ENCODE results near the gene BIRC5.
A peak's percentile ranks its signal among the peaks of the same experiment; 100 is the strongest.
"Not testable (repeated sequence)": the region's sequence is repeated elsewhere in the genome, so short reads cannot be mapped to it uniquely, and the experiment has no call there.

Gene BIRC5

DNA sequence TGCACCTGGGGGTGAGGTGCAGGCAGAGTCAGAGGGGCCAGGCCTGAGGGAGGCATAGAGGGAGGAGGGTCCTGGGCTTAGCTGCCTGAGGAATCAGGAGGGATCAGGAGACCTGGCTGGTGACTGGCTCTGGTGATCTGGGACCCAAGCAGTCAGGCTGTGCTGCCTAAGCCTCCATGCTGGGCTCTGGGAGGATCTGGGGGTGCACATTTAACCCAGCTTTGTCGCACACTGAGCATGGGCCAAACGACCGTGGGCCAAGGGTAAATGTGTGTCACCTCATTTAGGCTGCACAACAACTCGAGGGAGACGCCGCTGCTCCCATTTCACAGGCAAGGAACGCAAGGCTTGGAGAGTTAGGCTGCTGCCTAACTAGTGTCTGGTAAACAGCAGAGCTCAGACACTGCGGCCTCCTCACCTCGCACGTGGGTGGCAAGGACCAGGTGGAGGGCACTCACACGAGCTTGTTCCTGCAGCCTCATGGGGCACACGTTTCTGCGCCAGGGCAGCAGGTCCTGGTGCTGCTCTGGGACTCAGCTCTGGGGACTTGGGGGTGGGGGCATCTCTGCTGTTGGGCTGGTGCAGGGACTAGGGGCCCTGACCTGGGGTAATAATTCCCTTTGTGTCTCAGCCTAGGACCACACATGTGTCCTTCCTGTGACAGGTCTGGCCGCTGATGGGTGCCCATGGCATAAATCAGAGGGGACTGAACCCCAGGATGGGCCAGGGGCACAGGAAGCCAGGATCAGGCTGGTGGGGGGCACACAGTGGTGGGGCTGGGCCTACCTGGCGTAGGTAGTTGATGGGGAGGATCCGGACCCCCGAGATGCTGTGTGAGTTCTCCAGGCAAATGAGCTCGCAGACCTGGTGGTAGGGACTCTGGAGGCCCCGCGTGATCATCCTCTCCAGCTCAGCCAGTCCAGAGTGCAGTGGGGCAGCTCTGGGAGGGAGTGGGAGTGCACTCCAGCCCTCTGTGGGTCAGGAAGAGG lies 36.1 kb downstream of the BIRC5 start:
- H3K4me3 ChIP-seq (replicated peaks; ENCODE audit: low read depth, low read length), result no peak overlapping the region
- TF ChIP-seq CTCF (IDR thresholded peaks at IDR 0.05; ENCODE audit: low read length, missing control alignments), result no peak
- DNase-seq (ENCODE audit: low read depth), result no peak

DNA sequence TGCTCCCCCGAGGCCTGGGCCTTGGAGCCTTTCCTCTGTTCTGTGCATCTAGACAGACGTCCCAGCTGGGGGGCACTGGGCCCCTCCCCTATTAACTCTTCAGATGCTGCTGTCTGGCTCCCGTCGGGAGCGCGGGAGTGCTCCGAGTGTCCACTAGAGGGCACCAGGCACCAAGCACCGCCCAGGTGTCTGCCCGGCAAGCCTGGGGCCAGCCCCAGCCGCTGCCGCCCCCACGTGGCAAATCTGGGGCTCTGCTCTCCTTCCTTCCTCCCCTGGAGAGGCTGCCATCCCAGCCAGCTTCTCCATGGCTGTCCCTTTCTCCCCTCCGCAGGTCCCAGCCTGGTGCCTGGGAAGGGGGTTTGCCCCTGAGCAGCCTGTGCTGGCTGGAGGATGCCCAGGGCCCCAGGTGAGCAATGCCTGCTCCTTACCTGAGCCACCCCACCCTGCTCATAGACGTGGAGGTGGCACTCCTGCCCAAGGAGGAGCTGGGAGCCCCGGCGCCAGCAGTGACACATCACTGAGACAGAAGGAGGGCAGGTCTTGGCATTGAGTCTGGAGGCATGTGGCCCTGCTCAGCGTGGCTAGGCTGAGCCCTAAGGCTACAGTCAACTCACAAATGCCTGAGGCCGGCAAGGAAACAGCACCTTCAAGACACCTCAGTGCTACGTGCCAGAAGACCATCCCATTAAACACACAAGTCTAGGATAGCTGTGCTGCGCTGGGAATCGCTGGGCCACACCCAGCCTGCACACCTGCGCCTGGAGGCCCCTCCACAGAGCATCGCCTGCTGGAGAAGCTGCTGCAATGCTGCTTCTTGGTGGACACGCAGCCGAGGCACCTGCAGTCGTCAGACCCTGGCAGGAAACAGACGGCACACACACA lies 37.1 kb downstream of the BIRC5 start:
- no peak overlapping the region for H3K4me3 ChIP-seq (replicated peaks; ENCODE audit: low read depth, low read length)
- peak; percentile 94 for TF ChIP-seq CTCF (IDR thresholded peaks at IDR 0.05; ENCODE audit: low read length, missing control alignments)
- peak; percentile 86 for DNase-seq (ENCODE audit: low read depth)

- no peak for DNase-seq (ENCODE audit: low read depth)
Observed at GRCh38 chr17:78251773-78252103, 37.7 kb downstream of the BIRC5 start.

DNA sequence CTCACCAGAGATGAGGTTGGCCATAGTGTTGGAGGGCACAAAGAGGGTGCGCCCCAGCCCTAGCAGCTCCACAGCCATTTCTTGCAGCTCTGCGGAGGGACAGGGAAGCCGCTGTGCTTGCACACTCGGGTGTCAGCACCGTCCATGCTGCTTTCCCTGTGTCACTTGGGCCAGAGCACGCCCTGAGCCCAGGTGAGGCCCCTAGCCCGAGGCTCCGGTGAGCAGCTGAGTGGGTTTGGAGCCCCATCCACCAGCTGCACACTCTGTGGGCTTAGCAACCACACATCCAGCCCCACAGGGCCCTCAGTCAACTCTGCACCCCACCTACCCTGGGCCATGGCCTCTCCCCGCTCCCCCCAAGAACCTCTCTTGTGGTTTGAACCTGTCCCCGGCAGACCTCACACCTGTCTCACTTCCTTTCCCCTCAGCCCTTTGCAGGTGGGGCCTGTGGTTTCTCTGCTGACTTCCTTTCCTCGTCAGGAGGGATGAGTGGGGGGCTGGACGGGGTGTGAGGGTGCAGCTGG lies 38.1 kb downstream of the BIRC5 start:
- no peak for TF ChIP-seq CTCF (IDR thresholded peaks at IDR 0.05; ENCODE audit: low read length, missing control alignments)
- no peak for DNase-seq (ENCODE audit: low read depth)
- H3K4me3 ChIP-seq (replicated peaks; ENCODE audit: low read depth, low read length), result no peak overlapping the region

More at GRCh38 chr17:78251773-78252103, 37.7 kb downstream of the BIRC5 start:
- no peak for TF ChIP-seq CTCF (IDR thresholded peaks at IDR 0.05; ENCODE audit: low read length, missing control alignments)
- no peak overlapping the region for H3K4me3 ChIP-seq (replicated peaks; ENCODE audit: low read depth, low read length)

GRCh38 chr17:78252701-78253635 lies 38.9 kb downstream of the BIRC5 start:
- no peak overlapping the region for H3K4me3 ChIP-seq (replicated peaks; ENCODE audit: low read depth, low read length)
- no peak for TF ChIP-seq CTCF (IDR thresholded peaks at IDR 0.05; ENCODE audit: low read length, missing control alignments)
- DNase-seq (ENCODE audit: low read depth), result no peak

- H3K4me3 ChIP-seq (replicated peaks; ENCODE audit: low read depth, low read length), result peak overlapping the region; percentile 72
- not testable (repeated sequence) for DNase-seq (ENCODE audit: low read depth)
Observed at GRCh38 chr17:78253636-78253945, 39.5 kb downstream of the BIRC5 start.
